Measurements from ENCODE around the gene WWOX.

WWOX gene

GRCh38 chr16:79184464-79185030 is 1085.1 kb downstream of the WWOX start:
- H3K27me3 ChIP-seq (ENCODE audit: insufficient read depth, low read length, poor library complexity), result no peaks in the 10 kb centered on the region
- DNase-seq, result no peak
- TF ChIP-seq CTCF (IDR thresholded peaks at IDR 0.05; ENCODE audit: borderline replicate concordance, extremely low read depth, low read length, poor library complexity, severe bottlenecking) (no peak), EZH2 (IDR thresholded peaks at IDR 0.05; ENCODE audit: borderline replicate concordance, low read depth, low read length, severe bottlenecking) (no peak)
- H3K4me1 ChIP-seq (ENCODE audit: insufficient read depth, low read length), result peaks cover 27% of the 10 kb centered on the region
- H3K36me3 ChIP-seq (ENCODE audit: insufficient read depth, low read length), result no peaks in the 10 kb centered on the region
- H3K79me2 ChIP-seq (ENCODE audit: insufficient read depth, low read length), result no peaks in the 10 kb centered on the region
- H3K4me2 ChIP-seq (ENCODE audit: insufficient read depth, low read length), result no peak overlapping the region
- ATAC-seq (ENCODE audit: insufficient read depth, low read depth), result no peak
- H3K9me3 ChIP-seq (ENCODE audit: insufficient read depth, low read length, severe bottlenecking), result no peaks in the 10 kb centered on the region
- no peak overlapping the region for H3K4me3 ChIP-seq (ENCODE audit: low read depth in 1 of 2, low read length in 2 of 2)
- H3K9ac ChIP-seq (ENCODE audit: low read depth, low read length), result no peak overlapping the region
- H3K27ac ChIP-seq (ENCODE audit: low read length), result peak overlapping the region; percentile 61; the same call in 1 of the 2 replicates
- H2AFZ ChIP-seq (ENCODE audit: low read depth, low read length), result peak overlapping the region; percentile 10; the same call in 1 of the 2 replicates
- H4K20me1 ChIP-seq (ENCODE audit: insufficient read depth, low read length), result no peaks in the 10 kb centered on the region

DNA sequence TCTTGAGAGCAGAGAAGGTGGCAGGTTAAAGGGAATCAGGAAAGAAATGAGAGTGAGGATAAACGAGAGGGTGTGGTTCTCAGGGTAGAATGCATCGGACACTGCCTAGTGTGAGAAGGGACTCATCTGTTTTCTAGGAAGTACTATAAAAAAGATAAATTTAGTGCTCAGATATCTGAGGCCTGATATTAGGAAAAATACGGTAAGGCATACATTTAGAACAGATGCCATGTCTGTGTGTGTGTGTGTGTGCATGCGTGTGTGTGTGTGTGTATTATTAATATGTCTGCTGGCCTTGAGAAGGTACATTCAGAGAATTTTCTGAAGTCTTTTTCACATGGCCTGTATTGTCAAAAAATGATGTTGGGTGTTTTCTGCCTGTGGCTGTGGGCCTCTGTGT is 1086.3 kb downstream of the WWOX start:
- H3K27me3 ChIP-seq (ENCODE audit: insufficient read depth, low read length, poor library complexity), result no peaks in the 10 kb centered on the region
- H4K20me1 ChIP-seq (ENCODE audit: insufficient read depth, low read length), result no peaks in the 10 kb centered on the region
- no peaks in the 10 kb centered on the region for H3K36me3 ChIP-seq (ENCODE audit: insufficient read depth, low read length)
- no peak overlapping the region for H3K4me3 ChIP-seq (ENCODE audit: low read depth in 1 of 2, low read length in 2 of 2)
- H3K4me2 ChIP-seq (ENCODE audit: insufficient read depth, low read length), result no peak overlapping the region
- no peak for TF ChIP-seq EZH2 (IDR thresholded peaks at IDR 0.05; ENCODE audit: borderline replicate concordance, low read depth, low read length, severe bottlenecking)
- TF ChIP-seq CTCF (IDR thresholded peaks at IDR 0.05; ENCODE audit: borderline replicate concordance, extremely low read depth, low read length, poor library complexity, severe bottlenecking), result no peak
- no peak overlapping the region; the same call in 1 of the 2 replicates for H2AFZ ChIP-seq (ENCODE audit: low read depth, low read length)
- no peak for DNase-seq
- H3K79me2 ChIP-seq (ENCODE audit: insufficient read depth, low read length), result no peaks in the 10 kb centered on the region
- H3K4me1 ChIP-seq (ENCODE audit: insufficient read depth, low read length), result peaks cover 27% of the 10 kb centered on the region
- no peak overlapping the region for H3K9ac ChIP-seq (ENCODE audit: low read depth, low read length)
- H3K27ac ChIP-seq (ENCODE audit: low read length), result peak overlapping the region; percentile 61
- no peaks in the 10 kb centered on the region for H3K9me3 ChIP-seq (ENCODE audit: insufficient read depth, low read length, severe bottlenecking)
- no peak for ATAC-seq (ENCODE audit: insufficient read depth, low read depth)

DNA sequence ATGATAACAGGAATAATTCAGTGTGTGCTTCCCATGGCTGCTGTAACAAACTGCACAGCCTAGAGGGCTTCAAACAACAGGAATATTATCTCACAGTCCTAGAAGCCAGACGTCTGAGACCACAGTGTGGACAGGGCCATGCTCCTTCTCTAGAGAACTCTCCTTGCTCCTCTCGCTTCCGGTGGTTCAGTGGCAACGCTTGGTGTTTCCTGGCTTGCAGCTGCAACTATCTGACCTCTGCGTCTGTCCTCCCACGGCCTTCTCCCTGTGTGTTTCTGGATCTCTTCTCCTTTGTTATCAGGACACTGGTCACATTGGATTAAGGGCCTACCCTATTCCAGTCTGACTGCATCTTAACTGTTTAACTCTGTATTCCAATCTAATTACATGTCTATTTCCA is 1086.7 kb downstream of the WWOX start:
- H3K27ac ChIP-seq (ENCODE audit: low read length), result peak overlapping the region; percentile 61; the same call in 1 of the 2 replicates
- ATAC-seq (ENCODE audit: insufficient read depth, low read depth), result no peak
- no peak overlapping the region for H3K4me3 ChIP-seq (ENCODE audit: low read depth in 1 of 2, low read length in 2 of 2)
- peaks cover 27% of the 10 kb centered on the region for H3K4me1 ChIP-seq (ENCODE audit: insufficient read depth, low read length)
- no peak overlapping the region for H3K9ac ChIP-seq (ENCODE audit: low read depth, low read length)
- no peaks in the 10 kb centered on the region for H3K79me2 ChIP-seq (ENCODE audit: insufficient read depth, low read length)
- DNase-seq, result no peak
- no peaks in the 10 kb centered on the region for H3K36me3 ChIP-seq (ENCODE audit: insufficient read depth, low read length)
- TF ChIP-seq EZH2 (IDR thresholded peaks at IDR 0.05; ENCODE audit: borderline replicate concordance, low read depth, low read length, severe bottlenecking) (no peak), CTCF (IDR thresholded peaks at IDR 0.05; ENCODE audit: borderline replicate concordance, extremely low read depth, low read length, poor library complexity, severe bottlenecking) (no peak)
- H3K9me3 ChIP-seq (ENCODE audit: insufficient read depth, low read length, severe bottlenecking), result no peaks in the 10 kb centered on the region
- H4K20me1 ChIP-seq (ENCODE audit: insufficient read depth, low read length), result no peaks in the 10 kb centered on the region
- no peaks in the 10 kb centered on the region for H3K27me3 ChIP-seq (ENCODE audit: insufficient read depth, low read length, poor library complexity)
- no peak overlapping the region for H3K4me2 ChIP-seq (ENCODE audit: insufficient read depth, low read length)
- no peak overlapping the region for H2AFZ ChIP-seq (ENCODE audit: low read depth, low read length)
